GM12878 (cell line): Measurements from ENCODE around the gene RECQL.

Source experiments
- BMI1 ChIP-seq: fragments of 450-650 bp; IDR thresholded peaks from 2 replicates; pipeline ENCODE4 v1.6.1; 2016; ENCODE audit warnings: mild to moderate bottlenecking, moderate library complexity, borderline replicate concordance
- CHD2 ChIP-seq: IDR thresholded peaks from 2 replicates; pipeline ENCODE4 v1.6.1; 2011; ENCODE audit warnings: low read depth, low read length, improper control_type of control experiment, borderline replicate concordance
- CTCF ChIP-seq, 3 experiments: IDR thresholded peaks in 2 of 3; conservative IDR thresholded peaks in 1 of 3; 2 replicates each; pipeline ENCODE4 v1.5.1; 2011; ENCODE audit warnings: low read depth in 3 of 3, low read length in 3 of 3, mild to moderate bottlenecking in 3 of 3, control low read depth in 2 of 3, moderate library complexity in 2 of 3, inconsistent platforms in 1 of 3, mixed read lengths in 1 of 3; ENCODE audit not compliant: control insufficient read depth in 2 of 3, insufficient read depth in 1 of 3; ENCODE audit errors: extremely low read depth in 1 of 3
- EP300 ChIP-seq, 2 experiments: fragments of 150-350 bp in 1 of 2; IDR thresholded peaks; 2 replicates each; pipeline ENCODE4 v1.6.1; 2011 to 2012; ENCODE audit warnings: low read depth in 2 of 2, low read length in 2 of 2, borderline replicate concordance in 1 of 2, improper control_type of control experiment in 1 of 2, inconsistent platforms in 1 of 2; ENCODE audit not compliant: control insufficient read depth in 1 of 2
- ETV6 ChIP-seq, 2 experiments: fragments of 450-650 bp in 1 of 2; IDR thresholded peaks in 1 of 2; conservative IDR thresholded peaks in 1 of 2; 2 replicates each; pipeline ENCODE4 v1.6.1; 2014; ENCODE audit warnings: antibody characterized with exemption in 1 of 2, borderline replicate concordance in 1 of 2, low read depth in 1 of 2, mild to moderate bottlenecking in 1 of 2, moderate library complexity in 1 of 2
- NRF1 ChIP-seq: conservative IDR thresholded peaks from 2 replicates; pipeline ENCODE4 v1.6.1; 2011; ENCODE audit warnings: mild to moderate bottlenecking, low read depth, low read length, improper control_type of control experiment
- POLR2AphosphoS5 ChIP-seq: IDR thresholded peaks from 2 replicates; pipeline ENCODE4 v1.6.1; 2011; ENCODE audit warnings: mild to moderate bottlenecking, low read length, inconsistent platforms
- RCOR1 ChIP-seq: conservative IDR thresholded peaks from 2 replicates; pipeline ENCODE4 v1.6.1; 2012; ENCODE audit warnings: low read depth, low read length, improper control_type of control experiment
- SIN3A ChIP-seq: IDR thresholded peaks from 2 replicates; pipeline ENCODE4 v1.6.1; 2012; ENCODE audit warnings: low read depth, low read length, improper control_type of control experiment
- SMC3 ChIP-seq: IDR thresholded peaks from 2 replicates; pipeline ENCODE4 v1.6.1; 2011; ENCODE audit warnings: low read length, improper control_type of control experiment, borderline replicate concordance
- STAT3 ChIP-seq: IDR thresholded peaks from 2 replicates; pipeline ENCODE4 v1.6.1; 2011; ENCODE audit warnings: low read depth, low read length, improper control_type of control experiment
- TF ChIP-seq, protein P1 (sequence below): IDR thresholded peaks from 2 replicates; pipeline ENCODE4 v1.6.1; 2012; ENCODE audit warnings: mild to moderate bottlenecking, low read depth, low read length
- TF ChIP-seq, protein P2 (sequence below): fragments of 450-650 bp; IDR thresholded peaks from 2 replicates; pipeline ENCODE4 v1.6.1; 2017; ENCODE audit warnings: mild to moderate bottlenecking, moderate library complexity
- TF ChIP-seq, protein P3 (sequence below): IDR thresholded peaks from 2 replicates; pipeline ENCODE4 v1.6.1; 2012; ENCODE audit warnings: low read depth, low read length, improper control_type of control experiment

DNA sequence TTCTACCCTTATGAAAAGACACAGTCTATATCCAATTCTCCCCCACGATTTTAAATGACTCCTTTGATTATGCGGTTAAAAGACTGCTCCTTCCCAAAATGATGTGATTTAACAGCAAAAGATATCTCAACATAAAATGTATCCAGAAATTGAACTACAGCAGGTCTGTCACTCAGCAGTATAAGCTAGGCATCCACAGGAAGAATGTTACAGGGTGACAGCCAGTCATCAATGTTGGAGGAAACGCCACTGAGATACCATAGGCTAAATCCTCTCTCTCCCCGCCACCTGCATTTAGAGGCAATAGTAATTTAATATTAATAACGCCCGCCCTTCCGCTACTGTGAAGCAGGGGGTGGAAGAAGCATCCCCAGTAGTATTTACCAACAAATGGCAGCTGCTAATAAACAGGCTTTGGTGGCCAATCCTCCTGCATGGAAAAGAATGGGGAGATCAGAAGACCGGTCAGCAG is 613 bp downstream of the RECQL start:
- no peak for TF ChIP-seq ETV6 (conservative IDR thresholded peaks at IDR 0.05 in 1 of 2, IDR thresholded peaks at IDR 0.05 in 1 of 2; ENCODE audit: borderline replicate concordance in 1 of 2, low read depth in 1 of 2)
- TF ChIP-seq, protein P1, sequence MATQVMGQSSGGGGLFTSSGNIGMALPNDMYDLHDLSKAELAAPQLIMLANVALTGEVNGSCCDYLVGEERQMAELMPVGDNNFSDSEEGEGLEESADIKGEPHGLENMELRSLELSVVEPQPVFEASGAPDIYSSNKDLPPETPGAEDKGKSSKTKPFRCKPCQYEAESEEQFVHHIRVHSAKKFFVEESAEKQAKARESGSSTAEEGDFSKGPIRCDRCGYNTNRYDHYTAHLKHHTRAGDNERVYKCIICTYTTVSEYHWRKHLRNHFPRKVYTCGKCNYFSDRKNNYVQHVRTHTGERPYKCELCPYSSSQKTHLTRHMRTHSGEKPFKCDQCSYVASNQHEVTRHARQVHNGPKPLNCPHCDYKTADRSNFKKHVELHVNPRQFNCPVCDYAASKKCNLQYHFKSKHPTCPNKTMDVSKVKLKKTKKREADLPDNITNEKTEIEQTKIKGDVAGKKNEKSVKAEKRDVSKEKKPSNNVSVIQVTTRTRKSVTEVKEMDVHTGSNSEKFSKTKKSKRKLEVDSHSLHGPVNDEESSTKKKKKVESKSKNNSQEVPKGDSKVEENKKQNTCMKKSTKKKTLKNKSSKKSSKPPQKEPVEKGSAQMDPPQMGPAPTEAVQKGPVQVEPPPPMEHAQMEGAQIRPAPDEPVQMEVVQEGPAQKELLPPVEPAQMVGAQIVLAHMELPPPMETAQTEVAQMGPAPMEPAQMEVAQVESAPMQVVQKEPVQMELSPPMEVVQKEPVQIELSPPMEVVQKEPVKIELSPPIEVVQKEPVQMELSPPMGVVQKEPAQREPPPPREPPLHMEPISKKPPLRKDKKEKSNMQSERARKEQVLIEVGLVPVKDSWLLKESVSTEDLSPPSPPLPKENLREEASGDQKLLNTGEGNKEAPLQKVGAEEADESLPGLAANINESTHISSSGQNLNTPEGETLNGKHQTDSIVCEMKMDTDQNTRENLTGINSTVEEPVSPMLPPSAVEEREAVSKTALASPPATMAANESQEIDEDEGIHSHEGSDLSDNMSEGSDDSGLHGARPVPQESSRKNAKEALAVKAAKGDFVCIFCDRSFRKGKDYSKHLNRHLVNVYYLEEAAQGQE, result no peak
- no peak for TF ChIP-seq STAT3
- no peak for TF ChIP-seq NRF1
- no peak for TF ChIP-seq POLR2AphosphoS5
- no peak for TF ChIP-seq CTCF (IDR thresholded peaks at IDR 0.05 in 2 of 3, conservative IDR thresholded peaks at IDR 0.05 in 1 of 3; ENCODE audit: control insufficient read depth in 2 of 3, extremely low read depth in 1 of 3, insufficient read depth in 1 of 3, low read depth in 3 of 3, low read length in 3 of 3)
- no peak for TF ChIP-seq CHD2
- TF ChIP-seq SIN3A, result no peak
- TF ChIP-seq, protein P2, sequence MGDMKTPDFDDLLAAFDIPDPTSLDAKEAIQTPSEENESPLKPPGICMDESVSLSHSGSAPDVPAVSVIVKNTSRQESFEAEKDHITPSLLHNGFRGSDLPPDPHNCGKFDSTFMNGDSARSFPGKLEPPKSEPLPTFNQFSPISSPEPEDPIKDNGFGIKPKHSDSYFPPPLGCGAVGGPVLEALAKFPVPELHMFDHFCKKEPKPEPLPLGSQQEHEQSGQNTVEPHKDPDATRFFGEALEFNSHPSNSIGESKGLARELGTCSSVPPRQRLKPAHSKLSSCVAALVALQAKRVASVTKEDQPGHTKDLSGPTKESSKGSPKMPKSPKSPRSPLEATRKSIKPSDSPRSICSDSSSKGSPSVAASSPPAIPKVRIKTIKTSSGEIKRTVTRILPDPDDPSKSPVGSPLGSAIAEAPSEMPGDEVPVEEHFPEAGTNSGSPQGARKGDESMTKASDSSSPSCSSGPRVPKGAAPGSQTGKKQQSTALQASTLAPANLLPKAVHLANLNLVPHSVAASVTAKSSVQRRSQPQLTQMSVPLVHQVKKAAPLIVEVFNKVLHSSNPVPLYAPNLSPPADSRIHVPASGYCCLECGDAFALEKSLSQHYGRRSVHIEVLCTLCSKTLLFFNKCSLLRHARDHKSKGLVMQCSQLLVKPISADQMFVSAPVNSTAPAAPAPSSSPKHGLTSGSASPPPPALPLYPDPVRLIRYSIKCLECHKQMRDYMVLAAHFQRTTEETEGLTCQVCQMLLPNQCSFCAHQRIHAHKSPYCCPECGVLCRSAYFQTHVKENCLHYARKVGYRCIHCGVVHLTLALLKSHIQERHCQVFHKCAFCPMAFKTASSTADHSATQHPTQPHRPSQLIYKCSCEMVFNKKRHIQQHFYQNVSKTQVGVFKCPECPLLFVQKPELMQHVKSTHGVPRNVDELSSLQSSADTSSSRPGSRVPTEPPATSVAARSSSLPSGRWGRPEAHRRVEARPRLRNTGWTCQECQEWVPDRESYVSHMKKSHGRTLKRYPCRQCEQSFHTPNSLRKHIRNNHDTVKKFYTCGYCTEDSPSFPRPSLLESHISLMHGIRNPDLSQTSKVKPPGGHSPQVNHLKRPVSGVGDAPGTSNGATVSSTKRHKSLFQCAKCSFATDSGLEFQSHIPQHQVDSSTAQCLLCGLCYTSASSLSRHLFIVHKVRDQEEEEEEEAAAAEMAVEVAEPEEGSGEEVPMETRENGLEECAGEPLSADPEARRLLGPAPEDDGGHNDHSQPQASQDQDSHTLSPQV, result no peak
- TF ChIP-seq BMI1, result no peak
- TF ChIP-seq, protein P3, sequence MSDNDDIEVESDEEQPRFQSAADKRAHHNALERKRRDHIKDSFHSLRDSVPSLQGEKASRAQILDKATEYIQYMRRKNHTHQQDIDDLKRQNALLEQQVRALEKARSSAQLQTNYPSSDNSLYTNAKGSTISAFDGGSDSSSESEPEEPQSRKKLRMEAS, result no peak
- TF ChIP-seq RCOR1, result no peak
- no peak for TF ChIP-seq EP300 (IDR thresholded peaks at IDR 0.05; ENCODE audit: borderline replicate concordance in 1 of 2, control insufficient read depth in 1 of 2, low read depth in 2 of 2, low read length in 2 of 2)
- TF ChIP-seq SMC3, result no peak
